Stimulated activated CD8-positive, alpha-beta memory T cell treated with anti-CD3 and anti-CD28 coated beads, Interleukin-12 subunit alpha, Interleukin-12 subunit beta, amount 100 ng/mL, for 24 hours (primary cell): ENCODE data around the gene SCAPER.
"Not testable (repeated sequence)": the region's sequence is repeated elsewhere in the genome, so short reads cannot be mapped to it uniquely, and the experiment has no call there.

ENCODE experiments used
- DNase-seq: peaks from one replicate; pipeline ENCODE4 v3.0.0-alpha.2; 2020; ENCODE audit errors: extremely low read depth

The SCAPER gene

DNA sequence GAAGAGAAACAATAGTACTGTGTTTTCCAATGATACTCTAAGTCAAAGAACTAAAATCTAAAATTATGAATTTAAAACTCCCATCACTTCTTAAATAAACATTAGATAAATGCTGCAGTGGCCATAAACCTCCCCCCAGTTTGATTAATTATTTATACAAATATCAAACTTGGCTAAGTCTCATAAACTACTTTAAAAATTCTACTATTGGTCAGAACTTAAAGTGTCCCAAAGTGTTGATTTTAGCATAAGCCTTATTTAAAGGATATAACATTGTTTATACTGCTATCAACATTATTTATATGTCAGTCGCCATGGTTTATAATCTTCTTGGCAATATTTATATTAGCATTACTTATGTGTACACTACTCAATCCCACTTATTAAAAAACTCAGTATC, 132.4 kb downstream of the SCAPER start:
- no peak for DNase-seq

- DNase-seq, result no peak
Measured at GRCh38 chr15:76764004-76764403, 141.1 kb downstream of the SCAPER start.

GRCh38 chr15:76763554-76763953, 141.6 kb downstream of the SCAPER start:
- DNase-seq, result no peak

GRCh38 chr15:76756381-76756780, 148.8 kb downstream of the SCAPER start:
- DNase-seq, result no peak

DNA sequence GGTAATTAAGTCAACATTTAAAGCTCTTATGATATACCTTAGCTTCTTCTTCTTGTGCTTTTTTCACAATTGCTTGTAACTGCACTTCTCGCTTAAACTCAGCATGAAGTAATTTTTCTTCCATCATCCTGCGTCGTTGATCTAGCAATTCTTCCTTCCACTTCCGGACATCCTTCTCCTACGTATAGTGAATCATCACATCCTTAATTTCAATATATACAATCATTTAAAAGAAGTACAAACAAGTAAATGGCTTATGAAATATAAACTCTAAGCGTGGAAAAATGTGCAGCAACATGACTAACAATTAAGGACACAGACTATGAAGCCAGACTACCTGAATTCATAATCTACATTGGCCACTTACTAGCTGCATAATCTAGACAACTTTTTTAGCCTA, 151.4 kb downstream of the SCAPER start:
- no peak for DNase-seq

GRCh38 chr15:76753131-76753530, 152.0 kb downstream of the SCAPER start:
- DNase-seq, result no peak

DNA sequence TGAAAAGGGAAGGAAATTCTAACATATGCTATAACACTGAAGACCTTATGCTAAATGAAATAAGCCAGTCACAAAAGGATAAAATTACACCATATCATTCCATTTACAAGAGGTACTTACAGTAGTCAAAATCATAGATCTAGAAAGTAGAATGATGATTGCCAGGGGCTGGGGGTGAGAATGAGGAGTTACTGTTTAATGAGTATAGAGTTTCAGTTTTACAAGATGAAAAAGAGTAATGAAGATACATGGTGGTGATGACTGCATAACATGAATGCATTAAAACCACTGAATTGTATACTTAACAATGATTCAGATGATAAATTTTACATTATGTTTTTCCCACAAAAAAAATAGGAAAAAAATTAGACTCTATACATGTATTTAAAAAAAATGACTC, 152.6 kb downstream of the SCAPER start:
- no peak for DNase-seq

DNA sequence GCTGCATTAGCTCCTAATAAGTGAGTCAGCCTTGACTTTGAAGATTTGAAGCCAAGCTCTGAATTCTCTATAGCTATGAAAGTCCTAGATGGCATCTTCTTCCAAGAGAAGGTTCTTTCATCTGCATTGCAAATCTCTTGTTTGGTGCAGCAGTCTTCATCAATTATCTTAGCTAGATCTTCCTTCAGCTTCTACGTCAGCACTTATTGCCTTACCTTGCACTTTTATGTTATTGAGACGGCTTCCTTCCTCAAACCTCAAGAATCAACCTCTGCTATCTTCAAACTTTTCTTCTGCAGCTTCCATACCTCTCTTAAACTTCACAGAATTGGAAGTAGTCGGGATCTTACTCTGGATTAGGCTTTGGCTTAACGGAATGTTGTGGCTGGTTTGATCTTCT, 167.6 kb downstream of the SCAPER start:
- DNase-seq, result no peak

- DNase-seq, result not testable (repeated sequence)
Measured at GRCh38 chr15:76732321-76732720, 172.8 kb downstream of the SCAPER start.

- no peak for DNase-seq
Measured at GRCh38 chr15:76730262-76730661, 174.9 kb downstream of the SCAPER start.

- no peak for DNase-seq
Measured at GRCh38 chr15:76718863-76719262, 186.3 kb downstream of the SCAPER start.

DNA sequence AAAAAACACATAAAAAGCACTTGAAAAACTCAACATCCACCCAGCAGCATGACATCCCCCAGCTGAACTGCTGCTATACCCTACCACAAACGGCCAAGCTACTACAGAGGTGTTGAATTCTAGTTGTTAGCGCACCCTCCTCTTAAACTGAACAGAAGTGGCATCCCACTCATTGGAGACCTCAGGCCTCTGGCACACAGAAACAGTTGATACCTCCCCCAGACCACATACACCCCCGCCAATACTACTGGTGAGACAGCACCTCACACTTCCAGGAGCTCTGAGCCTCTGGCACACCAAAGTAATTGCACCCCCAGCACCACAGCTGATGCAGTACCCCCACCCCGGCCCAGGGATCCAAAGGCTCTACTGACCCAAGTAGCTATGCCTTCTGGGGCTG, 190.2 kb downstream of the SCAPER start:
- DNase-seq, result no peak

- no peak for DNase-seq
Measured at GRCh38 chr15:76711351-76711827, 193.8 kb downstream of the SCAPER start.

GRCh38 chr15:76704032-76704431, 201.1 kb downstream of the SCAPER start:
- DNase-seq, result not testable (repeated sequence)

DNA sequence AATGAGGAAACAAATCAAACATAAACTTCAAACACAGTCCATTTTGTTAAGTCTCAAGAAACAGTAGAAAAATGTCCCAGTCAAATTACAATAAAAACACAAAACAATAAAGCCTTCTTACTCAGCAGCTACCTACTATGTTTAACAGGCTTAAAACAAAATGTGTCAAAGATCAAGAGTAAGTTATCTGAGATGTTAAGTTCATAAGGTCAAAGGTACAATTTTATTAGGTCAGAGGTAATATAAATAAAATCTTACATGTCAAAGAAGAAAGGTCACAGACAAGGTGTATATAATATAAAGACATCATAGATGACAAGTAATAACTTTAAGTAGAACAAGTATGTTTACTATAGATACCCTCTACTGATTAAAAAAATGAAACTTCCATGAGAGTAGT, 208.3 kb downstream of the SCAPER start:
- DNase-seq, result no peak

DNA sequence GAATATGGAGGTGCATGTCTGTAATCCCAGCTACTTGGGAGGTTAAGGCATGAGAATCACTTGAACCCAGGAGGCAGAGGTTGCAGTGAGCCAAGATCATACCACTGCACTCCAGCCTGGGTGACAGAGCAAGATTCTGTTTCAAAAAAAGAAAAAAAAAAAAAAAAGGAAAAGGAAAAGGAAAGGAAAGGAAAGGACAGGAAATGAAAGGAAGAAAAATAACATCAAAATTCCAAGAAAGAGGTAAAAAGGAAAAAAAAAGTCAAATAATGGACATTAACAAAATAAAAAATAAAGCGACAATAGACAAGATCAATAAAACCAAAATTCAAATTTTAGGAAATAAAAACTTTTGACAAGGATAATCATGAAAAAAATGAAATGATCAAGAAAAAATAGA, 212.6 kb downstream of the SCAPER start:
- DNase-seq, result not testable (repeated sequence)

DNA sequence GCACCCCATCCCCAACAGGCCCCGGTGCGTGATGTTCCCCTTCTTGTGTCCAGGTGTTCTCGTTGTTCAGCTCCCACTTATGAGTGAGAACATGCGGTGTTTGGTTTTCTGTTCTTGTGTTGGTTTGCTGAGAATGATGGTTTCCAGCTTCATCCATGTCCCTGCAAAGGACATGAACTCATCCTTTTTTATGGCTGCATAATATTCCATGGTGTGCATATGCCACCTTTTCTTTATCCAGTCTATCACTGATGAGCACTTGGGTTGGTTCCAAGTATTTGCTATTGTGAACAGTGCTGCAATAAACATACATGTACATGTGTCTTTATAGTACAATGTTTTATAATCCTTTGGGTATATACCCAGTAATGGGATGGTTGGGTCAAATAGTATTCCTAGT, 217.5 kb downstream of the SCAPER start:
- DNase-seq, result not testable (repeated sequence)

DNA sequence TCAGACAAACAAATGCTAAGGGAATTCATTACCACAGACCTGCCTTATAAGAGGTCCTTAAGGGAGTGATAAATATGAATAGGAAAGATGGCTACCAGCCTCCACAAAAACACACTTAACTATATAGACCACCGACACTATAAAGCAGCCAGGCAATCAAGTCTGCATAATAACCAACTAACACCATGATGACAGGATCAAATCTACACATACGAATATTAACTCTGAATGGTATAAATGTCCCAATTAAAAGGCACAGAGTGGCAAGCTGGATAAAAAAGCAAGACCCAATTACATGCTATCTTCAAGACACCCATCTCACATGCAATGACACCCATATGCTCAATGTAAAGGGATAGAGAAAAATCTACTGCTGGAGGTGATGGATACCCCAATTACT, 221.1 kb downstream of the SCAPER start:
- DNase-seq, result no peak

GRCh38 chr15:76682833-76683232, 222.3 kb downstream of the SCAPER start:
- no peak for DNase-seq

- no peak for DNase-seq
Measured at GRCh38 chr15:76682259-76682658, 222.9 kb downstream of the SCAPER start.

DNA sequence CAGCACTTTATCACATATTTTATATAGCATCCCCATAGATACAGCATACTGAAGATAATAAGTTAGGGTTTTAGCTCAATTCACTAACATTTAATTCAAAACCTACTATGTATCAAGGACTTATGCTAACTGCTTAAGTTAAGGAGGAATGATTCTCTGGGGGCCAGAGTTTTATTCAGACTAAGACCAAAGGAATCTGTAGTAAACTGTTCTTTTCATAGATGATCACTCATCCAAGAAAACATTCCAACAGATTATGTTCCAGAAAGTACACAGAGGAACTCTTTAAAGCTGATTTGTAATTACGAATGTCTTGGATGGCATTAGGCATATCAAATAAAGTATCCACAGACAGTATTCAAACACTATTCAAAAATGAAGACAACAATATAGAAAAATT, 226.4 kb downstream of the SCAPER start:
- no peak for DNase-seq

- no peak for DNase-seq
Measured at GRCh38 chr15:76674883-76675282, 230.3 kb downstream of the SCAPER start.

DNA sequence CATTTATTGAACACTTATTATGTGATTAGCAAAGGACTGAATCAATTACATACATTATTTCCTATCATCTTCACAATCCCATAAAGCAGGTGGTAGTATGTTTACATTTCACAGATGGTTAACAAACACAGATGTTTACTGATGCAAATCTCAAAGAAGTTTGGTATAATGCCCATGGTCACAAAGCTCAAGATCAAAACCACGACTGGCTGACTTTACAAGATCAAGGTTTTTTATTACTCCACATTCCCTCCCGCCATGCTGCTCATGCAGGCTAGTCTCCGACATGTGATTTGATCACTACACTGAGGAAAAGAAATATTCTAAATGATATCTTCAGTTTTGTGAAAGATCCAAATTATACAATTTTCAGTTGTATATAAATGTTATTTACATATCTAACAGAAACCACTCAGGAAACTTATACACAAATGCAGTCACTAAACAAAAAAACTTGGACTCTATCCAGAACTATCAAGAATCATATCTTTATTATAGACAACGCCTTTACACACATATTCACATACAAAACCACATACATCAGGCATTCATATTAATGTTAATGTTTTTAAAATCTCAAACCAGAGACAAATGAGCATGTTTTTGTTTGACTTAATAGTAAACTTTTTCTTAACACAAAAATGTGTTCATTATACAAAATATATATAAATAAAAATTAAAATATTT, 235.5 kb downstream of the SCAPER start:
- no peak for DNase-seq

DNA sequence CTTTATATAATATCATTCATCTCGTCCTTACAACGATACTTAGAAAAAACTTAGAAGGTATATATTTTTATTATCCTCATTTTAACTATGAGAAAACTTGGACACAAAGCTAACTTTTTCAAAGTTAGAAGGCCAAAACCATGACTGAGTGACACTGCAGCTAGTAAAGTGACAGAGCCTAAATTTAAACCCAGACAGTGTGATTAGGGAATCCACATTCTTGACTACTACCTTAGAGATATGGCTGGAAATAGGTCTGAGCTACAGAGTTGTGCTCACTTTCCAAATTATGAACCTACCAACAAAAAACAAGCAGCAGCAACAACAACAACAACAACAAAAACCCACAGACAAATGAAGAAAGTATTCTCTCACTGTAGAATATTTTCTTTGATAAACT, 236.2 kb downstream of the SCAPER start:
- DNase-seq, result no peak
